GM23338 (cell line): ENCODE data around the gene ME1.

ENCODE experiments used
- EZH2 ChIP-seq: fragments of 200-600 bp; sonication (generic); IDR thresholded peaks from one replicate; pipeline ENCODE4 v1.8.0; 2017; ENCODE audit warnings: antibody characterized with exemption, mild to moderate bottlenecking, low read depth; ENCODE audit not compliant: unreplicated experiment
- EZH2phosphoT487 ChIP-seq: fragments of 200-600 bp; sonication (generic); IDR thresholded peaks from one replicate; pipeline ENCODE4 v1.8.1; 2018; ENCODE audit warnings: antibody characterized with exemption; ENCODE audit not compliant: unreplicated experiment
- JUNB ChIP-seq: IDR thresholded peaks from one replicate; pipeline ENCODE4 v1.6.1; 2016; ENCODE audit warnings: antibody characterized with exemption; ENCODE audit not compliant: unreplicated experiment
- POLR2AphosphoS5 ChIP-seq: IDR thresholded peaks from 2 replicates; pipeline ENCODE4 v1.6.1; 2016; ENCODE audit warnings: antibody characterized with exemption, low read depth
- TF ChIP-seq, protein P1 (sequence below), 2 experiments: fragments of 200-600 bp in 1 of 2; sonication (generic) in 1 of 2; conservative IDR thresholded peaks; 2 replicates each; pipeline versions ENCODE4 v1.5.1 to v1.6.1; 2016 to 2017; ENCODE audit warnings: antibody characterized with exemption in 2 of 2, low read depth in 2 of 2, mild to moderate bottlenecking in 2 of 2, moderate library complexity in 1 of 2

- TF ChIP-seq, protein P1, sequence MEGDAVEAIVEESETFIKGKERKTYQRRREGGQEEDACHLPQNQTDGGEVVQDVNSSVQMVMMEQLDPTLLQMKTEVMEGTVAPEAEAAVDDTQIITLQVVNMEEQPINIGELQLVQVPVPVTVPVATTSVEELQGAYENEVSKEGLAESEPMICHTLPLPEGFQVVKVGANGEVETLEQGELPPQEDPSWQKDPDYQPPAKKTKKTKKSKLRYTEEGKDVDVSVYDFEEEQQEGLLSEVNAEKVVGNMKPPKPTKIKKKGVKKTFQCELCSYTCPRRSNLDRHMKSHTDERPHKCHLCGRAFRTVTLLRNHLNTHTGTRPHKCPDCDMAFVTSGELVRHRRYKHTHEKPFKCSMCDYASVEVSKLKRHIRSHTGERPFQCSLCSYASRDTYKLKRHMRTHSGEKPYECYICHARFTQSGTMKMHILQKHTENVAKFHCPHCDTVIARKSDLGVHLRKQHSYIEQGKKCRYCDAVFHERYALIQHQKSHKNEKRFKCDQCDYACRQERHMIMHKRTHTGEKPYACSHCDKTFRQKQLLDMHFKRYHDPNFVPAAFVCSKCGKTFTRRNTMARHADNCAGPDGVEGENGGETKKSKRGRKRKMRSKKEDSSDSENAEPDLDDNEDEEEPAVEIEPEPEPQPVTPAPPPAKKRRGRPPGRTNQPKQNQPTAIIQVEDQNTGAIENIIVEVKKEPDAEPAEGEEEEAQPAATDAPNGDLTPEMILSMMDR (conservative IDR thresholded peaks at IDR 0.05; ENCODE audit: low read depth in 2 of 2): no peak
- no peak for TF ChIP-seq POLR2AphosphoS5
- no peak for TF ChIP-seq EZH2
- no peak for TF ChIP-seq EZH2phosphoT487
- no peak for TF ChIP-seq JUNB
These were observed 240.2 kb downstream of the ME1 start for GRCh38 chr6:83190626-83191025.
